NCI-H2227 (cell line): ENCODE data around the gene SPATC1L.
"Not testable (repeated sequence)": the region's sequence is repeated elsewhere in the genome, so short reads cannot be mapped to it uniquely, and the experiment has no call there.

Experiments
- DNase-seq: peaks from one replicate; lab custom pipeline; 2025; ENCODE audit not compliant: unreplicated experiment; lab: John Stamatoyannopoulos, UW

The SPATC1L gene

GRCh38 chr21:46184625-46185555 lies 631 bp upstream of the SPATC1L start:
- DNase-seq, result peak; percentile 72

- not testable (repeated sequence) for DNase-seq
These were observed 836 bp downstream of the SPATC1L start for GRCh38 chr21:46183337-46183909.

- DNase-seq, result no peak
These were observed 1.5 kb downstream of the SPATC1L start for GRCh38 chr21:46182548-46183336.

GRCh38 chr21:46181953-46182547 lies 2.2 kb downstream of the SPATC1L start:
- DNase-seq, result no peak

DNA sequence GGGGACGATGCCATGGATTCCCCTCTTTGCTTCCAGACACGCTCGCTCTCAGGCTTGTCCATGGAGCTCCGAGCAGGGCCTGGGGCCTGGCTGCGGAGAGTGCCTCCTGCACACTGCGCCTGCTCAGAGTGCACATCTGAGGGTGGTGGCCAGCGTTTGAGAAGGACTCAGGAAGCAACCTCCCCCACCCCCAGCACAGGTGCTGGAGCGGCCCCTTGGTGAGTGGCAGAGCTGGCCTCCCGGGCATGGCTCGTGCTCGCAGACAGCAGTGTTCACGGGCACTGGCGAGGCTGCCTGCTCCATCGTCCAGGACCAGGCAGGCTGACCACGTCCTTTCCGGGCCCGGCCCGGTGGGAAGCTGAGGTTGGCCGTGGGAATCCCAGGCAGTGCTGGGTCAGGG lies 2.8 kb downstream of the SPATC1L start:
- no peak for DNase-seq

DNA sequence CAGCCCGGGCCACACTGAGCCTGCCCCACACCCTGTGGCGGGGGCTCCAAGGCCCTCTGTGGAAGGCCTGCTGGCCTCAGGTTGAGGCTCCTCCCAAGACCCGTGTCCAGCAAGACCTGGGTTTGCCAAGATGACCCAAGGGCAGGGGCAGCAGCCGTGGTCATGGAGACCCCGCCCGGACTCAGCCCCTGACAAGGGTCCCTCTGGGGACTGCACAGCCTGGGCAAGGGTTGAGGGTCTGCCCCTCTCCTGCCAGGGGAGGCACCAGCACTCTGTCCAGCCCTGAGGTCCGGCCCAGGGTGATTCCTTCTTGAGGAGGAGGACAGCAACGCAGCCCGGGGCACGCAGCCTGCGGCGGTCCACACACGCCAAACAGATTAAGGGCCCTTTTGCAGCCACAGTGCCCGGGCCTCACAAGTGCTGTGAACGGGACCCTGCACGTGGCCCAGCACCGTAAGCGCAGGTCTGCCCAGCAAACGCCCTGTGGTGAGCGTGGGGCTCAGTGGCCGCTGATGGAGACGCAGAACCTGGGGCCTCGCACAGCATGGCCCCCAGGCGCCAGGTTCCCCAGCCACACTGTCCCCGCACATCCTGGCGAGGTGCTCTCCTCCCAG lies 3.4 kb downstream of the SPATC1L start:
- DNase-seq, result no peak

DNA sequence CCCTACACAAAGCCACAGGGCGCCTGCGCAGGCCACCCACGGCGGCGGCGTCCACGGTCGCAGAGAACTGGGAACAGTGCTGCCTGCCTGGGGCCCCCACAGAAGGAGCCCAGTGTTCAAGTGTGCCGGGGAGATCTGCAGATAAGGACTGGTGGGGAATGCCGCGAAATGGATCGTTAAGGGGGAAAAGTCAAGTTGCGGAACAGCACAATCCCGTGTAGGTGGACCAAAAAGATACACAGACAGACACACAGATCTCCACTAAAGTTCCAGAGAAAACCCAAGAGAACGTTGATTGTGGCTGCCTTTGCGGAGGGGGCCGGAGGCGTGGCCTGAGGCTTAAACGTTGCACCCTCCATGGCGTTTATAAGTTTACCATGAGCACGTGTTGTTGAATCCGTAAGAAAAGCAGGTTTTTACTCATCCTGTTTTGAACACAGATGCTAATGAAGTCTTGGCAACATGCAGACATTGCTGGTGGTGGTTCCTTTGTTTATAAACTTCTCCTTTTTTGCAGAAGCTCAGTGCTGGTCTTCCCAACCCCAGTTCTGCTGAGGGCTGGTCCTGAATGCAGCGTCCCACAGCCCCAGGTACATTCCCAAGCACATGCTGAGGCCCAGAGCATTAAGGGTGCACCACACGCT lies 4.1 kb downstream of the SPATC1L start:
- no peak for DNase-seq

- DNase-seq, result no peak
These were observed 4.6 kb downstream of the SPATC1L start for GRCh38 chr21:46179708-46180078.

GRCh38 chr21:46178961-46179360 lies 5.3 kb downstream of the SPATC1L start:
- no peak for DNase-seq

DNA sequence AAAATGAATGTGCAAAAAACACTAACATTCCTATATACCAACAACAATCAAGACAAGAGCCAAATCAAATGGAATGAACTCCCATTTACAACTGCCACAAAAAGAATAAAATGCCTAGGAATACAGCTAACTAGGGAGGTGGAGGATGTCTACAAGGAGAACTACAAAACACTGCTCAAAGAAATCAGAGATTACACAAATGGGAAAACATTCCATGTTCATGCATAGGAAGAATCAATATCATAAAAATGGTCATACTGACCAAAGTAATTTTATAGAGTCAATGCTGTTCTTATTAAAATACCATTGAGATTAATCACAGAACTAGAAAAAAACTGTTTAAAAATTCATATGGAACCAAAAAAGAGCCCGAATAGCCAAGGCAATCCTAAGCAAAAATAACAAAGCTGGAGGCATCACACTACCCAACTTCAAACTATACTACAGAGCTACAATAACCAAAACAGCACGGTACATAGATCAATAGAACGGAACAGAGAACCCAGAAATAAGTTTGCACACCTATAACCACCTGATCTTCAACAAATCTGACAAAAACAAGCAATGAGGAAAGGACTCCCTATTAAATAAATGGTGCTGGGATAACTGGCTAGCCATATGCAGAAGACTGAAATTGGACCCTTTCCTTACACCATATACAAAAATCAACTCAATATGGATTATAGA lies 7.7 kb downstream of the SPATC1L start:
- DNase-seq, result not testable (repeated sequence)

- no peak for DNase-seq
These were observed 10.7 kb downstream of the SPATC1L start for GRCh38 chr21:46173573-46173972.

- DNase-seq, result no peak
These were observed 11.3 kb downstream of the SPATC1L start for GRCh38 chr21:46172863-46173528.

DNA sequence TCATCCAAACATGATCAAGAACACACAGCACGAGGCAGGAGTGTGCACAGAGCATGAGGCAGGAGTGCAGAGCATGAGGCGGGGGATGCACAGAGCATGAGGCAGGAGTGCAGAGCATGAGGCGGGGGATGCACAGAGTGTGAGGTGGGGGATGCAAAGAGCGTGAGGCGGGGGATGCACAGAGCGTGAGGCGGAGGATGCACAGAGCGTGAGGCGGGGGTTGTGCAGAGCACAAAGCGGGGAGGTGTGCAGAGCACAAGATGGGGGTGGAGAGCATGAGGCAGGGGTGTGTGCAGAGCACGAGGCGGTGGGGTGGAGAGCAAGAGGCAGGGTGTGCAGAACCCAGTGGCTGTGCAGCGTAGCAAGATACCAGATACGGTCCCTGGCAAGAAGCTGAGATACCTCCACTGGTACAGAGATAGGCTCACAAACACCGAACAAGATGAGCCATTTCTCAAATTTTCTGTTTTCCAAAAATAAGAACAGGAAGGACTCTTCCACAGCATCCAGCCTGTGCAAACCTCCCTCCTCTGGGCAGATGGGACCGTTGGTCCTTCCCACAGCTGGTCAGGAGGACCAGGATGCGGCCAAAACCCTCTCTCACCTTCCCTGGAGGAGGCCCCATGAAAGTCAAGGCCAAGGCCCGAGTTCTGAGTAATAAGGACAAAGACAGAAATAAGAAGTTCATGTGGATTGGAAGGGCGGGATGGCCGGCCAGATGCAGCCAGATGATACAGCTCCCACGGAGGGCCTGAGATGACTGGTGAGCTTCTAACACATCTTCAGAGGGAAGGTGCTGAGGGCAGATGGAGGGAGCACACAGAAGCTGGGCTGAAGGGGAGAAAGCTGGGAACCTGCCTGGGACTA lies 12.0 kb downstream of the SPATC1L start:
- DNase-seq, result no peak

DNA sequence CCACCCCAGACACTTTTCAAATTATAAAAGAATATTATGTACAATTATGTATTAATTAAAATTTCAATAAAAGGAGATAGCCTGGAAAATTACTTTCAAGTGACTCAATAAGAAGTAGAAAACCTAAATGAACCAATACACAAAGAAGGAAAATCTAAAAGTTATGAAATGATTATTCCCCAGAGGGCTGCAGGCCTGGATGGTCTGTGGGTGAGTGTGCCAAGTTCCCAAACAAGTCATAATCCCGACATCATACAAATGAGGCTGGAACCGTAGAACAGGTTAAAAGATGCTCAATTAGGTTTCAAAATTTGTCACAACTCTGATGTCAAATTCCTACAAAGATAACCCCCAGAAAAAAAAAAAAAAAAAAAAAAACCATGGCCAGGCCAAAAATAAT lies 12.7 kb downstream of the SPATC1L start:
- no peak for DNase-seq

DNA sequence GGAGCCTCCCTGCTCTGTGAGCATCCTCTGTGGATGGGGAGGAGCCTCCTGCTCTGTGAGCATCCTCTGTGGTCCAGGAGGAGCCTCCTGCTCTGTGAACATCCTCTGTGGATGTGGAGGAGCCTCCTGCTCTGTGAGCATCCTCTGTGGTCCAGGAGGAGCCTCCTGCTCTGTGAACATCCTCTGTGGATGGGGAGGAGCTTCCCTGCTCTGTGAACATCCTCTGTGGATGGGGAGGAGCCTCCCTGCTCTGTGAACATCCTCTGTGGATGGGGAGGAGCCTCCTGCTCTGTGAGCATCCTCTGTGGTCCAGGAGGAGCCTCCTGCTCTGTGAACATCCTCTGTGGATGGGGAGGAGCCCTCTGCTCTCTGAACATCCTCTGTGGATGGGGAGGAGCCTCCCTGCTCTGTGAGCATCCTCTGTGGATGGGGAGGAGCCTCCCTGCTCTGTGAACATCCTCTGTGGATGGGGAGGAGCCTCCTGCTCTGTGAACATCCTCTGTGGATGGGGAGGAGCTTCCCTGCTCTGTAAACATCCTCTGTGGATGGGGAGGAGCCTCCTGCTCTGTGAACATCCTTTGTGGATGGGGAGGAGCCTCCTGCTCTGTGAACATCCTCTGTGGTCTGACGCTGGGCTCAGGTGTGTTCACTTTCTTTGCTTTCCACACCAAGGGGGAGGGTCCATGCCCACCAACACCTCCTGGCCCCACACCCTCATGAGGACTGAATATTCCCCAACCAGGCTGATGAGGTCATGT lies 13.6 kb downstream of the SPATC1L start:
- DNase-seq, result not testable (repeated sequence)

DNA sequence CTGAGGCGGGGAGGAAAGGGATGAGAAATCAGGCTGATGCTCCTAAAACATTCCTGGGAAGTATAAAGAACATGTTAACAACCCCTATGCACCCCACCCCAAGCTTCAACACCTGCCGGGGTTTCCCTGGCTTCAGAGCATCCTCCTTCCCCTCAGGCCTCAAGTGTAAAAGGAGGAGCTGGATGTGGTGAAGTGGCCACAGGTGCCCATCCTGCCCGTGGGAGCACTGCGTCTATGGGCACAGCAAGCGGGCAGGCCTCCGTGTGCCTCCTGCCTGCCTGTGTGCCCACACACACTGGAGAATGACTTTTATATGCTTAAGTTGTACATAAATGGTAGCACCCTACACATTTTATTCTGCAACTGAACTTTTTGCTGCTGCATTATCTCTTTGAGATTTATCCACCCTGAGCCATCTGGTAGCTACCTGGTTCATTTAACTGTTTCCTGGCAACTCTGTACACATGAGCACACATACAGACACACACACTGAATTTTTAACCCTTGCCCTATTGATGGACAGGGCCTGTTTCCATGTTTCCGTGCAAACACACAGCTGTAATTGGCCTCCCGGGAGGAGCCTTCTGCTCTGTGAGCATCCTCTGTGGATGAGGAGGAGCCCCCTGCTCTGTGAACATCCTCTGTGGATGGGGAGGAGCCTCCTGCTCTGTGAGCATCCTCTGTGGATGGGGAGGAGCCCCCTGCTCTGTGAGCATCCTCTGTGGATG lies 15.4 kb downstream of the SPATC1L start:
- peak; percentile 29 for DNase-seq

DNA sequence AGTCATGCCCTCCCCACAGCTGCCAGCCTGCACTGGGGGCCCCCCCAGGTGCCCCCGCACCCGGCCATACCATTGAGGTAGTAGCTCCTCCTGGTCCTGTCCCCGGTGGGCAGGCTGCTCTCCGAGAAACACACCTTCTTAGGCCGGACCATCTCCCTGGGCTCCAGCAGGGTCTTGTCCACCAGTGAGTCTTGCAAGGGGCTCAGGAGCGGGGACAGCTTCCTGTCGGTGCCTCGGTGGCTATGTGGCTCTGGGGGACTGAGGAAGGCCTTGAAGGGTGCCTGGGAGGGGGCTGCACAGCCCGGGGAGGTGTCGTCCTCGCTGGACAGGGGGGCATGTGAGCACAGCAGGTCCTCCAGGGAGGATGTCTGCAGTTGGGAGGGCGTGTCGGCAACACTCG lies 16.0 kb downstream of the SPATC1L start:
- DNase-seq, result no peak
